AG09319 (cell line): ENCODE measurements around the gene ST8SIA2.
"Not testable (repeated sequence)": the region's sequence is repeated elsewhere in the genome, so short reads cannot be mapped to it uniquely, and the experiment has no call there.

Experiments used
- DNase-seq: peaks from one replicate; pipeline ENCODE4 v3.0.0-alpha.2; 2010; ENCODE audit warnings: low read depth; ENCODE audit errors: extremely low read depth
- TF ChIP-seq, protein P1 (sequence below): IDR thresholded peaks from 2 replicates; pipeline ENCODE4 v1.5.1; 2011; ENCODE audit warnings: low read depth, mild to moderate bottlenecking, inconsistent platforms, low read length, moderate library complexity

The ST8SIA2 gene

DNA sequence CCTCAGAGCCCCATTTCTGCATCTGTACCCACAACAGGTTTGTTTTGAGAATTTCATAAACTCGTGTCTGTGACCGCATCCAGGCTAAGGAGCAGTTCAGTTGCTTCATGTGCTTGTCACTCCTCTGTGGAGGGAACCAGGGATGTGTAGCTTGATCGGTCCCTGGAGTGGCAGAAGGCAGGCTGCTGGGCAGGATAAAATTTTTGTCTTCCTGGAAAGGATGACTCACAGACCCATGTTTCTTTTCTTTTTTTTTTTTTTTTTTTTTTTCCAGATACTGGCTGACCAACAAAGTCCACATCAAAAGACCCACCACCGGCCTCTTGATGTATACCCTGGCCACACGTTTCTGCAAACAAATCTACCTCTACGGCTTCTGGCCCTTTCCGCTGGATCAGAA lies 70.1 kb downstream of the ST8SIA2 start:
- TF ChIP-seq, protein P1, sequence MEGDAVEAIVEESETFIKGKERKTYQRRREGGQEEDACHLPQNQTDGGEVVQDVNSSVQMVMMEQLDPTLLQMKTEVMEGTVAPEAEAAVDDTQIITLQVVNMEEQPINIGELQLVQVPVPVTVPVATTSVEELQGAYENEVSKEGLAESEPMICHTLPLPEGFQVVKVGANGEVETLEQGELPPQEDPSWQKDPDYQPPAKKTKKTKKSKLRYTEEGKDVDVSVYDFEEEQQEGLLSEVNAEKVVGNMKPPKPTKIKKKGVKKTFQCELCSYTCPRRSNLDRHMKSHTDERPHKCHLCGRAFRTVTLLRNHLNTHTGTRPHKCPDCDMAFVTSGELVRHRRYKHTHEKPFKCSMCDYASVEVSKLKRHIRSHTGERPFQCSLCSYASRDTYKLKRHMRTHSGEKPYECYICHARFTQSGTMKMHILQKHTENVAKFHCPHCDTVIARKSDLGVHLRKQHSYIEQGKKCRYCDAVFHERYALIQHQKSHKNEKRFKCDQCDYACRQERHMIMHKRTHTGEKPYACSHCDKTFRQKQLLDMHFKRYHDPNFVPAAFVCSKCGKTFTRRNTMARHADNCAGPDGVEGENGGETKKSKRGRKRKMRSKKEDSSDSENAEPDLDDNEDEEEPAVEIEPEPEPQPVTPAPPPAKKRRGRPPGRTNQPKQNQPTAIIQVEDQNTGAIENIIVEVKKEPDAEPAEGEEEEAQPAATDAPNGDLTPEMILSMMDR: no peak
- no peak for DNase-seq

DNA sequence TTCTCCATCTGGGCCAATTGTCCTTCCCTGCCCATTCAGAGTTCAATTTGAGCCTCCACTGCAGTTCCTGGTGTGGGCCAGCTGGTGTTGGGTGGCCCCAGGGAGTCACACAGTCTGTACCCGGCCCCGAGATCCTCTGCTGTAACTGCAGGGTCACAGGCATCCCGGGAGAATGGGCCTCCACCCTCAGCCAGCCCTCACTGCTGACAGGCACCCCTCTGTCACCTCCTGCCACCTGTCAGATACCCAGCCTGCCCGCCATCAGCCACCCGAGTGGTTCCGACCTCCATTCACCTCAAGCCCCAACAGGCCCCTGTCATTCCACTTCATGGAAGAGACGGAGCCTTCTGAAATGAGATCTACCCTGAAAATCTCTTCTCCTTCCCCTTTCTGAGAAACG lies 73.2 kb downstream of the ST8SIA2 start:
- no peak for DNase-seq
- TF ChIP-seq, protein P1: no peak

DNA sequence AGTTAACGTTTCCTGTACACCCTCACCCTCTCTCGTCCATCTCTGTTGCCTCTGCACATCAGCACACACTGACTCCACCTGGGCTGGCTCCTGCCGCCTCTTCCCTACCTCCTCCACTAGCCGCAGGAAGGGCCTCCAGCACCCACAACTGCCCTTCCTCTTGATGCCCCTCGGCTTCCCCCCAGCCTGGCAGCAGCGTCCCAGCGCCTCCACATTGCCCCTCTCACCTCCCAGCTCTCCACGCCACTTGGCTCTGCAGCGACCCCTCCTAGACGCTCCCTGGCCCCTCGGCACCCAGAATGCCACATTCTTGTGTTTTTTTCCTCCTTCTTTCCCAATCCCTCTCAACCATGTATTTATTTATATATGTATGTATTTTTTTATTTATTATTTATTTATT lies 73.6 kb downstream of the ST8SIA2 start:
- DNase-seq: no peak
- TF ChIP-seq, protein P1: no peak

DNA sequence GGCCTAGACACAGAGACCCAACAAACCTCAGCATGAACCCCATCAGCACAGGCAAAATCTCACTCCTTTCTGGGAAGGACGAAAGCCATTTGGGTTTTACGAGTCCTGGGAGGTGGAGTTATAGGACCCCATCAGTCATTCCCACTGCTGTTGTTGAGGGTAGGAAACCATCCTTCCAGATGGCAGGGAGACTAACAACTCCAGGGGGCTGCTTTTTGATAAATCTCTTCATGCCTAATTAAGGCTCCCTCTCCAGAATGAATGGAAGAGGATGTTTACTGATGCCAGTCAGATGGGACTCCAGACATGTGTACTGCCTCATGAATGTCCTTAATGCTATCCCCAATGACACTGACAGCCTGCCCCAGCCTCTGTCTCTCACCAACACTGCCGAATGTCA lies 75.3 kb downstream of the ST8SIA2 start:
- TF ChIP-seq, protein P1: no peak
- no peak for DNase-seq

DNA sequence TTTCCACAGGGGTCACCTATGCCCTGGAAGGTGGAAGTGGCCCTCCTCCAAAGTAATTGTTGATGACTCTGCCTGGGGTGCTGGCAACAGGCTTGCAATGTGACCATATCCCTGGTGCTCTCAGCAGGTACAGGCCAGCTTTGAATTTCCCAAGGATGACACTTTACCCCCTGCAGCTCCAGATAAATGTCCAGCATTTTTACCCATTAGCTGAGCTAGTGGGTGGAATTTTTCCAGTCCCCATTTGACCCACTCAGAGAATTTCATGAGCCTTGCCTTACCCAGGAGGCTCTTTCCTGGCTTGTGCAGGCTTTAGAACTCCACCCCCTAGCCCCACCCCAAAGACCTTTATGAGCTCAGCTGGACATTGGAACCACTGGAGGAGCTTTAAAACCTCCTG lies 77.6 kb downstream of the ST8SIA2 start:
- no peak for DNase-seq
- TF ChIP-seq, protein P1: no peak

DNA sequence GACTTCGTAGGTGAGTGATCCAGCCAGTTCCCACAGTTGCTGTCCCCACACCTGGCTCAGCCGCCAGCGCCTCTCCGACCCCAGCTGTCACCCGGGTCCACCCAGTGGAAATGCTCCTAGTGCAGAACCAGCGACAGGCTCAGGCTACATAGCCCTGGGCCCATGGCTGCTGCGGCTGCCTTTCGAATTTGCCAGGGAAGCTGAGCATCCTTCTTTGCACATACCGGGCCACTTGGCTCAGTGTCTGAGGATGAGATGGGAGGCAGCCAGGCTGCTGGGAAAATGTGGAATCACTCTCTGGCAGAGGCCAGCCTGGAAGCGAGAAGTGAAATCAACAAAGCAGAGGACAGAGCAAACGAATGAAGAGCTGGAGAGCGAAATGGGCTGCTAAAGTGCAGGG lies 80.1 kb downstream of the ST8SIA2 start:
- no peak for DNase-seq
- TF ChIP-seq, protein P1: no peak

DNA sequence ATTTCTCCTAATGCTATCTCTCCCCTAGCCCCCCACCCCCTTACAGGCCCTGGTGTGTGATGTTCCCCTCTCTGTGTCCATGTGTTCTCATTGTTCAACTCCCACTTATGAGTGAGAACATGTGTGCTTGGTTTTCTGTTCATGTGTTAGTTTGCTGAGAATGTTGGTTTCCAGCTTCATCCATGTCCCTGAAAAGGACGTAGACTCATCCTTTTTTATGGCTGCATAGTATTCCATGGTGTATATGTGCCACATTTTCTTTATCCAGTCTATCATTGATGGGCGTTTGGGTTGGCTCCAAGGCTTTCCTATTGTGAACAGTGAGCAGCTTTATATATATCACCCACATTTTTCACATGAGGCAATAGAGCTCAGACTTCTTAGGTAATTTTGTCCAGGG lies 86.0 kb downstream of the ST8SIA2 start:
- not testable (repeated sequence) for DNase-seq

DNA sequence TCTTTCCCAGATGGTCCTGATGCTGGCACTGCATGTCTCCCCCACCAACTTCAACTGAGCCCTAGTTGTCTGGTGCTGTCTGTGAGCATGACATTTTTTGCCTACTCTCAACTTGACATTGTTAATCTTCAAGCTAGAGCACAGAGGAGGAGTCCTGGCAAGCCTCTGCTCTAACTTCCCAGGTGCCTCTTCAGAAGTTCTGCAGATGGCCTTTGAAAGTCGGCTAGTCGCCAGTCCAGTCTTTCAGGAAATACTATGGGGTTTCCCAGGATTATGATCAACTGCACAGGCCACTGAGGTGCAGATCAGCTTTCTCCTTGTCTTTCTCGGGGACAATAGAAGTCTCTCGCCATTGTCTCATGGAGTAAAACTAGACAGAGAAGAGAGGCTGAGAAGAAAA lies 86.7 kb downstream of the ST8SIA2 start:
- DNase-seq: no peak
- TF ChIP-seq, protein P1: no peak
